HepG2 (cell line): ENCODE results near the gene BAHCC1. TPM values are rescaled to one million over a fixed set of nuclear protein-coding genes. Genes with fewer than 3 reads are reported as not detected.

Source experiments
- CENPT ChIP-seq: sonication (generic); formaldehyde crosslinking; IDR thresholded peaks from 2 replicates; pipeline ENCODE4 v1.8.0; 2022; ENCODE audit warnings: low read depth, mild to moderate bottlenecking, moderate library complexity, missing genetic modification reagents
- CHCHD3 ChIP-seq: sonication (generic); formaldehyde crosslinking; IDR thresholded peaks from 2 replicates; pipeline ENCODE4 v1.8.0; 2022; ENCODE audit warnings: mild to moderate bottlenecking, missing genetic modification reagents, moderate library complexity
- EHMT2 ChIP-seq: fragments of 200-600 bp; sonication (generic); IDR thresholded peaks from 2 replicates; pipeline ENCODE4 v1.7.0; 2017; ENCODE audit warnings: antibody characterized with exemption, low read depth, low read length, borderline replicate concordance
- ELF1 ChIP-seq: sonication (generic); formaldehyde crosslinking; IDR thresholded peaks from 2 replicates; pipeline ENCODE4 v1.4.0; 2020; ENCODE audit warnings: missing genetic modification reagents
- FLYWCH1 ChIP-seq: sonication (generic); formaldehyde crosslinking; IDR thresholded peaks from 2 replicates; pipeline ENCODE4 v1.8.1; 2023; ENCODE audit warnings: mild to moderate bottlenecking, missing genetic modification reagents
- HOXA7 ChIP-seq: sonication (generic); formaldehyde crosslinking; IDR thresholded peaks from 2 replicates; pipeline ENCODE4 v1.8.1; 2022; ENCODE audit warnings: mild to moderate bottlenecking, missing genetic modification reagents, moderate library complexity
- KAT8 ChIP-seq: IDR thresholded peaks from 2 replicates; pipeline ENCODE4 v1.6.1; 2016; ENCODE audit warnings: missing genetic modification reagents, missing compliant biosample characterization
- NKX3-1 ChIP-seq: sonication (generic); formaldehyde crosslinking; IDR thresholded peaks from 2 replicates; pipeline ENCODE4 v1.5.0; 2020; ENCODE audit warnings: missing genetic modification reagents
- SIN3A ChIP-seq: IDR thresholded peaks from 2 replicates; pipeline ENCODE4 v1.6.1; 2011; ENCODE audit warnings: low read depth, mild to moderate bottlenecking, control low read depth, low read length, borderline replicate concordance
- SMARCC2 ChIP-seq: fragments of 450-650 bp; IDR thresholded peaks from 2 replicates; pipeline ENCODE4 v1.6.1; 2017; ENCODE audit warnings: antibody characterized with exemption, mild to moderate bottlenecking
- SMARCE1 ChIP-seq: fragments of 450-650 bp; IDR thresholded peaks from 2 replicates; pipeline ENCODE4 v1.6.1; 2017; ENCODE audit warnings: borderline replicate concordance
- SP4 ChIP-seq: sonication (generic); formaldehyde crosslinking; IDR thresholded peaks from 2 replicates; pipeline ENCODE4 v1.8.1; 2023; ENCODE audit warnings: mild to moderate bottlenecking, missing genetic modification reagents
- TAF15 ChIP-seq: fragments of 200-400 bp; formaldehyde crosslinking; IDR thresholded peaks from one replicate; pipeline ENCODE4 v1.6.1; 2018; ENCODE audit warnings: mild to moderate bottlenecking, low read depth, low read length; ENCODE audit not compliant: poor library complexity, severe bottlenecking
- ZNF20 ChIP-seq: sonication (generic); formaldehyde crosslinking; IDR thresholded peaks from 2 replicates; pipeline ENCODE4 v1.4.0; 2020; ENCODE audit warnings: mild to moderate bottlenecking, moderate library complexity, missing genetic modification reagents
- ZNF724P ChIP-seq: sonication (generic); formaldehyde crosslinking; IDR thresholded peaks from 2 replicates; pipeline ENCODE4 v1.8.0; 2022; ENCODE audit warnings: missing genetic modification reagents, borderline replicate concordance
- polyA plus RNA-seq, 8 experiments: library from polyadenylated mRNA; depleted of rRNA in 3 of 8; stranded (reverse) in 7 of 8; unstranded in 1 of 8; fragments of >200 nt; fragmentation: Illumina TruSeq in 4 of 8; extraction: Trizol in 4 of 8; gene quantifications; 2 replicates each; pipeline versions ENCODE4 v1.2.1 to v1.2.3, GENCODE V29; 2011 to 2016; ENCODE audit warnings: low read depth in 4 of 8, missing spikeins in 1 of 8, mixed read lengths in 1 of 8; ENCODE audit not compliant: insufficient read depth in 1 of 8
- total RNA-seq, 5 experiments: library from RNA; depleted of rRNA; stranded (reverse); fragments of >200 nt; fragmentation: Illumina TruSeq; extraction: Trizol; gene quantifications; 2 replicates each; pipeline ENCODE4 v1.2.3, GENCODE V29; 2016; ENCODE audit warnings: low read depth in 1 of 5
- TF ChIP-seq, protein P1 (sequence below), 2 experiments: fragments of 450-650 bp in 1 of 2; sonication (generic) in 1 of 2; formaldehyde crosslinking; IDR thresholded peaks; 2 replicates each; pipeline versions ENCODE4 v1.5.0 to v1.8.0; 2020 to 2022; ENCODE audit warnings: mild to moderate bottlenecking in 1 of 2, missing genetic modification reagents in 1 of 2
- TF ChIP-seq, protein P2 (sequence below): sonication (generic); formaldehyde crosslinking; IDR thresholded peaks from 2 replicates; pipeline ENCODE4 v1.4.0; 2020; ENCODE audit warnings: mild to moderate bottlenecking, missing genetic modification reagents
- TF ChIP-seq, protein P3 (sequence below): sonication (generic); formaldehyde crosslinking; IDR thresholded peaks from 2 replicates; pipeline ENCODE4 v1.8.0; 2022; ENCODE audit warnings: mild to moderate bottlenecking, missing genetic modification reagents, moderate library complexity
- TF ChIP-seq, protein P4 (sequence below): sonication (generic); formaldehyde crosslinking; IDR thresholded peaks from 2 replicates; pipeline ENCODE4 v1.8.0; 2022; ENCODE audit warnings: mild to moderate bottlenecking, missing genetic modification reagents
- TF ChIP-seq, protein P5 (sequence below): sonication (generic); formaldehyde crosslinking; IDR thresholded peaks from 2 replicates; pipeline ENCODE4 v1.8.0; 2022; ENCODE audit warnings: missing genetic modification reagents, mild to moderate bottlenecking, inconsistent platforms, borderline replicate concordance
- TF ChIP-seq, protein P6 (sequence below): sonication (generic); formaldehyde crosslinking; IDR thresholded peaks from 2 replicates; pipeline ENCODE4 v1.9.0; 2021; ENCODE audit warnings: missing genetic modification reagents, mild to moderate bottlenecking, borderline replicate concordance

Gene BAHCC1
- total and polyA plus RNA-seq, 2 of the 13 experiments (the other 11 are each of a cell fraction or from before 2014, with no cell fraction given): 1.4 to 1.7 TPM

DNA sequence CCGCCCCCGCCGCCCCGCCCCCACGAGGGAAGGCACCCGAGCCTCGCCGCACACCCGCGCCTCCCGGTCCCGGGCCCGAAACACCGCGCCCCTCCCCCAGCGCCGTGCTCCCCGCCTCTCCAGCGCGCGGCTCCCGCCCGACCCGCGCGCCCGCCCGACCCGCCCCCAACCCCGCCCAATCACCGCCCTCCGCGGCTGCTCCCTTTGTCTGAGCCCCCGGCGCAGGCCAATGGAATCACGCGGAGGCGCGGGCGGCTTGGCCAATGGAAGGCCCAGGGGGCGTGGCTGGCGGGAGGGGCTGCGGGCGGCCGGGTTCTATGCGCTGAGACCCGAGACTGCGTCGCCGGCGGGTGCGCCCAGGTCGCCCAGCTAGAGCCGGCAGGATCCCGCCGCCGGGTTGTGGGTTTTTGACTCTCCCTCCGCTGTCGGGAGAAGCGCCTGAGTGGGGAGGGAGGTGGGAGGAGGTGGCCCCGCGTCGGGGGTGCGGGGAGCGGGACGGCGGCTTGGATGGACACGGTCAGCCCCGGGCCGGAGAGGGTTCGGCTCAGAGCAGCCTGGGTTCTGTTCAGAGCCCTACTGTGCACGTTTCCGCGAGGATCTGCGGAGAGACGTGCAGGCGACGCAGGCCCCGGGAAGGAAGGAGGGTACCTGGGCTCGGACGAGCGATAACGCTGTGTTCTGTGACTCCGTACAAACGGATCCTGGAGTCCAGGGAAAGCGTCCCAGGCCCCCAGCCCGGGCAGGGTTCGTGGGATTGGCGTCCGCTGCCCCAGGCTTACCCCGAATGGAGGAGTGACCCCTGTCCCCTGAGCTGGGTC, 49.0 kb upstream of the BAHCC1 start (continued):
- TF ChIP-seq, protein P1, sequence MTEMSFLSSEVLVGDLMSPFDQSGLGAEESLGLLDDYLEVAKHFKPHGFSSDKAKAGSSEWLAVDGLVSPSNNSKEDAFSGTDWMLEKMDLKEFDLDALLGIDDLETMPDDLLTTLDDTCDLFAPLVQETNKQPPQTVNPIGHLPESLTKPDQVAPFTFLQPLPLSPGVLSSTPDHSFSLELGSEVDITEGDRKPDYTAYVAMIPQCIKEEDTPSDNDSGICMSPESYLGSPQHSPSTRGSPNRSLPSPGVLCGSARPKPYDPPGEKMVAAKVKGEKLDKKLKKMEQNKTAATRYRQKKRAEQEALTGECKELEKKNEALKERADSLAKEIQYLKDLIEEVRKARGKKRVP (CRISPR knock-in tag; IDR thresholded peaks at IDR 0.05): no peak
- TF ChIP-seq EHMT2 (no peak), NKX3-1 (0 out of 2 replicates have a peak, but pooled peaks have one; percentile 20), SP4 (peak; percentile 77; the same call in 1 of the 2 replicates), HOXA7 (CRISPR knock-in tag) (no peak), CHCHD3 (CRISPR knock-in tag) (0 out of 2 replicates have a peak, but pooled peaks have one; percentile 24), ELF1 (CRISPR knock-in tag) (no peak), SMARCE1 (no peak), TAF15 (no peak), SMARCC2 (no peak), FLYWCH1 (CRISPR knock-in tag) (no peak), CENPT (CRISPR knock-in tag) (peak; percentile 56; the same call in 1 of the 2 replicates), KAT8 (peak; percentile 32; the same call in 1 of the 2 replicates), ZNF724P (CRISPR knock-in tag) (no peak; the same call in 1 of the 2 replicates), ZNF20 (CRISPR knock-in tag) (no peak), SIN3A (peak; percentile 10; the same call in 1 of the 2 replicates)
- TF ChIP-seq, protein P2, sequence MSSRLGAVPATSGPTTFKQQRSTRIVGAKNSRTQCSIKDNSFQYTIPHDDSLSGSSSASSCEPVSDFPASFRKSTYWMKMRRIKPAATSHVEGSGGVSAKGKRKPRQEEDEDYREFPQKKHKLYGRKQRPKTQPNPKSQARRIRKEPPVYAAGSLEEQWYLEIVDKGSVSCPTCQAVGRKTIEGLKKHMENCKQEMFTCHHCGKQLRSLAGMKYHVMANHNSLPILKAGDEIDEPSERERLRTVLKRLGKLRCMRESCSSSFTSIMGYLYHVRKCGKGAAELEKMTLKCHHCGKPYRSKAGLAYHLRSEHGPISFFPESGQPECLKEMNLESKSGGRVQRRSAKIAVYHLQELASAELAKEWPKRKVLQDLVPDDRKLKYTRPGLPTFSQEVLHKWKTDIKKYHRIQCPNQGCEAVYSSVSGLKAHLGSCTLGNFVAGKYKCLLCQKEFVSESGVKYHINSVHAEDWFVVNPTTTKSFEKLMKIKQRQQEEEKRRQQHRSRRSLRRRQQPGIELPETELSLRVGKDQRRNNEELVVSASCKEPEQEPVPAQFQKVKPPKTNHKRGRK: no peak
- TF ChIP-seq, protein P3, sequence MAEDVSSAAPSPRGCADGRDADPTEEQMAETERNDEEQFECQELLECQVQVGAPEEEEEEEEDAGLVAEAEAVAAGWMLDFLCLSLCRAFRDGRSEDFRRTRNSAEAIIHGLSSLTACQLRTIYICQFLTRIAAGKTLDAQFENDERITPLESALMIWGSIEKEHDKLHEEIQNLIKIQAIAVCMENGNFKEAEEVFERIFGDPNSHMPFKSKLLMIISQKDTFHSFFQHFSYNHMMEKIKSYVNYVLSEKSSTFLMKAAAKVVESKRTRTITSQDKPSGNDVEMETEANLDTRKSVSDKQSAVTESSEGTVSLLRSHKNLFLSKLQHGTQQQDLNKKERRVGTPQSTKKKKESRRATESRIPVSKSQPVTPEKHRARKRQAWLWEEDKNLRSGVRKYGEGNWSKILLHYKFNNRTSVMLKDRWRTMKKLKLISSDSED (CRISPR knock-in tag): 0 out of 2 replicates have a peak, but pooled peaks have one; percentile 34
- TF ChIP-seq, protein P4, sequence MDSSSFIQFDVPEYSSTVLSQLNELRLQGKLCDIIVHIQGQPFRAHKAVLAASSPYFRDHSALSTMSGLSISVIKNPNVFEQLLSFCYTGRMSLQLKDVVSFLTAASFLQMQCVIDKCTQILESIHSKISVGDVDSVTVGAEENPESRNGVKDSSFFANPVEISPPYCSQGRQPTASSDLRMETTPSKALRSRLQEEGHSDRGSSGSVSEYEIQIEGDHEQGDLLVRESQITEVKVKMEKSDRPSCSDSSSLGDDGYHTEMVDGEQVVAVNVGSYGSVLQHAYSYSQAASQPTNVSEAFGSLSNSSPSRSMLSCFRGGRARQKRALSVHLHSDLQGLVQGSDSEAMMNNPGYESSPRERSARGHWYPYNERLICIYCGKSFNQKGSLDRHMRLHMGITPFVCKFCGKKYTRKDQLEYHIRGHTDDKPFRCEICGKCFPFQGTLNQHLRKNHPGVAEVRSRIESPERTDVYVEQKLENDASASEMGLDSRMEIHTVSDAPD (CRISPR knock-in tag): no peak
- TF ChIP-seq, protein P5, sequence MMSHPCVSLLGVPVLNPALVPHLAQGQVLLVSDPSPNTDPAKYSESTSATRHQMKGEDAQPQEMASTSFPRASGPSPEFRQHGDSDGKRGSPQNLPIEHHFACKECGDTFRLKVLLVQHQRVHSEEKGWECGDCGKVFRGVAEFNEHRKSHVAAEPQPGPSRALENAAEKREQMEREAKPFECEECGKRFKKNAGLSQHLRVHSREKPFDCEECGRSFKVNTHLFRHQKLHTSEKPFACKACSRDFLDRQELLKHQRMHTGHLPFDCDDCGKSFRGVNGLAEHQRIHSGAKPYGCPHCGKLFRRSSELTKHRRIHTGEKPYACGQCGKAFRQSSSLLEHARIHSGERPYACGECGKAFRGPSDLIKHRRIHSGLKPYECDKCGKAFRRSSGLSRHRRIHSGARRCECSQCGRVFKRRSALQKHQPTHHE (CRISPR knock-in tag): 0 out of 2 replicates have a peak, but pooled peaks have one; percentile 24
- TF ChIP-seq, protein P6, sequence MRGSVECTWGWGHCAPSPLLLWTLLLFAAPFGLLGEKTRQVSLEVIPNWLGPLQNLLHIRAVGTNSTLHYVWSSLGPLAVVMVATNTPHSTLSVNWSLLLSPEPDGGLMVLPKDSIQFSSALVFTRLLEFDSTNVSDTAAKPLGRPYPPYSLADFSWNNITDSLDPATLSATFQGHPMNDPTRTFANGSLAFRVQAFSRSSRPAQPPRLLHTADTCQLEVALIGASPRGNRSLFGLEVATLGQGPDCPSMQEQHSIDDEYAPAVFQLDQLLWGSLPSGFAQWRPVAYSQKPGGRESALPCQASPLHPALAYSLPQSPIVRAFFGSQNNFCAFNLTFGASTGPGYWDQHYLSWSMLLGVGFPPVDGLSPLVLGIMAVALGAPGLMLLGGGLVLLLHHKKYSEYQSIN (CRISPR knock-in tag): no peak
